SK-N-SH (cell line): ENCODE measurements around the gene EBNA1BP2. TPM values are rescaled to one million over a fixed set of nuclear protein-coding genes. Genes with fewer than 3 reads are reported as not detected.

Source experiments
- CTCF ChIA-PET: fragments of 300-600, 350-600 bp; formaldehyde crosslinking; extraction: SDS; loops from one replicate; lab custom pipeline; 2021; lab: Yijun Ruan, JAX
- POLR2A ChIA-PET: fragments of 350-600 bp; sonication (Branson Sonifier 250); formaldehyde crosslinking; extraction: SDS; loops from one replicate; lab custom pipeline; 2020; ENCODE audit warnings: antibody characterized with exemption, inconsistent platforms; lab: Yijun Ruan, JAX
- DNase-seq: peaks from one replicate; pipeline ENCODE4 v3.0.0; 2012
- H2AFZ ChIP-seq: fragments of 200-600 bp; sonication (generic); 2 replicates; pipeline ENCODE4 v1.8.1; 2016; ENCODE audit warnings: antibody characterized with exemption, mild to moderate bottlenecking, low read depth
- H3F3A ChIP-seq: fragments of 200-600 bp; sonication (generic); replicated peaks from 2 replicates; pipeline ENCODE3; 2016; ENCODE audit warnings: antibody characterized with exemption, mild to moderate bottlenecking; ENCODE audit not compliant: insufficient read depth
- H3K27ac ChIP-seq, 2 experiments: fragments of 200-500 bp in 1 of 2; fragments of 200-600 bp in 1 of 2; sonication (Bioruptor generic) in 1 of 2; sonication (generic), shearing (Covaris generic) in 1 of 2; 2 replicates each; pipeline versions ENCODE4 v1.5.1 to v1.6.1; 2014 to 2016; ENCODE audit warnings: low read depth in 2 of 2, inconsistent platforms in 1 of 2, low read length in 1 of 2, mild to moderate bottlenecking in 1 of 2, mixed read lengths in 1 of 2
- H3K27me3 ChIP-seq: fragments of 200-600 bp; sonication (generic), shearing (Covaris generic); 2 replicates; pipeline ENCODE4 v1.6.1; 2016; ENCODE audit warnings: mixed run types; ENCODE audit not compliant: insufficient read depth
- H3K36me3 ChIP-seq, 2 experiments: fragments of 200-500 bp in 1 of 2; fragments of 200-600 bp in 1 of 2; sonication (Bioruptor generic) in 1 of 2; sonication (generic) in 1 of 2; replicated peaks in 1 of 2; 2 replicates each; pipeline versions ENCODE3 to v1.5.1; 2014 to 2016; ENCODE audit warnings: low read length in 1 of 2, mild to moderate bottlenecking in 1 of 2; ENCODE audit not compliant: insufficient read depth in 2 of 2, control insufficient read depth in 1 of 2
- H3K4me1 ChIP-seq, 2 experiments: fragments of 200-500 bp in 1 of 2; fragments of 200-600 bp in 1 of 2; sonication (Bioruptor generic) in 1 of 2; sonication (generic), shearing (Covaris generic) in 1 of 2; 2 replicates each; pipeline versions ENCODE4 v1.5.1 to v1.6.1; 2014 to 2016; ENCODE audit warnings: low read depth in 1 of 2, low read length in 1 of 2, mixed run types in 1 of 2; ENCODE audit not compliant: insufficient read depth in 2 of 2, control insufficient read depth in 1 of 2
- H3K4me2 ChIP-seq: fragments of 200-600 bp; sonication (generic), shearing (Covaris generic); 2 replicates; pipeline ENCODE4 v1.6.1; 2017; ENCODE audit warnings: mixed run types
- H3K4me3 ChIP-seq, 2 experiments: fragments of 200-500 bp in 1 of 2; fragments of 200-600 bp in 1 of 2; sonication (Bioruptor generic) in 1 of 2; sonication (generic), shearing (Covaris generic) in 1 of 2; 2 replicates each; pipeline versions ENCODE4 v1.5.1 to v1.8.1; 2014 to 2016; ENCODE audit warnings: low read depth in 2 of 2, inconsistent platforms in 1 of 2, low read length in 1 of 2, mild to moderate bottlenecking in 1 of 2, mixed read lengths in 1 of 2, moderate library complexity in 1 of 2
- H3K79me2 ChIP-seq: fragments of 200-600 bp; sonication (generic); 2 replicates; pipeline ENCODE4 v1.8.1; 2017; ENCODE audit warnings: mild to moderate bottlenecking; ENCODE audit not compliant: insufficient read depth
- H3K9ac ChIP-seq: fragments of 200-600 bp; sonication (generic); 2 replicates; pipeline ENCODE4 v1.6.1; 2017; ENCODE audit warnings: mixed run types
- H3K9me2 ChIP-seq: fragments of 200-600 bp; sonication (generic); 2 replicates; pipeline ENCODE4 v1.6.1; 2017; ENCODE audit warnings: mixed run types
- H3K9me3 ChIP-seq: fragments of 200-600 bp; sonication (generic); 2 replicates; pipeline ENCODE4 v1.6.1; 2017; ENCODE audit warnings: mixed run types, mild to moderate bottlenecking, moderate library complexity
- H4K20me1 ChIP-seq: fragments of 200-600 bp; sonication (generic); 2 replicates; pipeline ENCODE4 v1.6.1; 2017; ENCODE audit warnings: mild to moderate bottlenecking, mixed run types; ENCODE audit not compliant: insufficient read depth
- CHD2 ChIP-seq: fragments of 150-350 bp; IDR thresholded peaks from 2 replicates; pipeline ENCODE4 v1.6.1; 2018; ENCODE audit warnings: low read length; ENCODE audit not compliant: partially characterized antibody
- CTCF ChIP-seq: fragments of 200-600 bp; sonication (generic); IDR thresholded peaks from 2 replicates; pipeline ENCODE4 v1.6.1; 2017; ENCODE audit warnings: antibody characterized with exemption, mild to moderate bottlenecking, moderate library complexity
- ELF1 ChIP-seq: IDR thresholded peaks from 2 replicates; pipeline ENCODE4 v1.4.0; 2012
- EZH2phosphoT487 ChIP-seq: fragments of 200-600 bp; sonication (generic); IDR thresholded peaks from 2 replicates; pipeline ENCODE4 v1.6.1; 2017; ENCODE audit warnings: low read depth, mixed run types, mild to moderate bottlenecking, antibody characterized with exemption, moderate library complexity, borderline replicate concordance
- FOXJ3 ChIP-seq: sonication (generic); formaldehyde crosslinking; IDR thresholded peaks from 2 replicates; pipeline ENCODE4 v1.5.1; 2020; ENCODE audit warnings: mild to moderate bottlenecking, missing genetic modification reagents
- FOXM1 ChIP-seq: IDR thresholded peaks from 2 replicates; pipeline ENCODE4 v1.4.0; 2012; ENCODE audit warnings: low read depth, mild to moderate bottlenecking
- GATA2 ChIP-seq: sonication (generic); formaldehyde crosslinking; IDR thresholded peaks from 2 replicates; pipeline ENCODE4 v1.5.0; 2020; ENCODE audit warnings: mild to moderate bottlenecking, missing genetic modification reagents
- MXI1 ChIP-seq: IDR thresholded peaks from 2 replicates; pipeline ENCODE4 v1.6.1; 2012; ENCODE audit warnings: mild to moderate bottlenecking, low read depth, low read length, improper control_type of control experiment
- NFIC ChIP-seq: IDR thresholded peaks from 2 replicates; pipeline ENCODE4 v1.4.0; 2012; ENCODE audit warnings: borderline replicate concordance
- NRF1 ChIP-seq: IDR thresholded peaks from 2 replicates; pipeline ENCODE4 v1.6.1; 2012; ENCODE audit warnings: low read depth, mild to moderate bottlenecking, low read length
- PBX3 ChIP-seq: IDR thresholded peaks from 2 replicates; pipeline ENCODE4; 2012
- RAD21 ChIP-seq: IDR thresholded peaks from 2 replicates; pipeline ENCODE4 v1.6.1; 2012; ENCODE audit warnings: mild to moderate bottlenecking, low read length
- RXRA ChIP-seq: IDR thresholded peaks from 2 replicates; pipeline ENCODE4 v1.4.0; 2012; ENCODE audit warnings: low read depth, mild to moderate bottlenecking, borderline replicate concordance
- SIN3A ChIP-seq: IDR thresholded peaks from 2 replicates; pipeline ENCODE4 v1.6.1; 2012; ENCODE audit warnings: low read depth, mild to moderate bottlenecking, low read length, moderate library complexity, borderline replicate concordance
- TAF1 ChIP-seq: IDR thresholded peaks from 2 replicates; pipeline ENCODE4 v1.6.1; 2012; ENCODE audit warnings: low read depth, mild to moderate bottlenecking, low read length, moderate library complexity, borderline replicate concordance
- TEAD4 ChIP-seq: IDR thresholded peaks from 2 replicates; pipeline ENCODE4 v1.4.0; 2012; ENCODE audit warnings: mild to moderate bottlenecking, borderline replicate concordance; ENCODE audit not compliant: insufficient read depth
- WGBS: methylation state at CpG from one replicate; pipeline ENCODE4 v1.1.6; 2017; ENCODE audit warnings: low lambda C conversion rate; 5-methylcytosine and 5-hydroxymethylcytosine counted together
- polyA plus RNA-seq, 3 experiments: library from polyadenylated mRNA; depleted of rRNA; stranded (reverse); fragments of >200 nt; gene quantifications; 2 replicates each; pipeline ENCODE4 v1.2.3, GENCODE V29; 2012
- TF ChIP-seq, protein P1 (sequence below): fragments of 150-350 bp; IDR thresholded peaks from 2 replicates; pipeline ENCODE4 v1.6.1; 2017; ENCODE audit warnings: antibody characterized with exemption, low read length, low read depth, borderline replicate concordance
- TF ChIP-seq, protein P2 (sequence below): IDR thresholded peaks from 2 replicates; pipeline ENCODE4 v1.6.1; 2012; ENCODE audit warnings: mild to moderate bottlenecking, low read depth, low read length, moderate library complexity
- TF ChIP-seq, protein P3 (sequence below): IDR thresholded peaks from 2 replicates; pipeline ENCODE4 v1.4.0; 2012; ENCODE audit warnings: low read depth

EBNA1BP2 gene
- polyA plus RNA-seq, 1 of the 3 experiments (the other 2 are of a cell fraction), result 146 TPM

- TF ChIP-seq PBX3, result no peak
- TF ChIP-seq, protein P1, sequence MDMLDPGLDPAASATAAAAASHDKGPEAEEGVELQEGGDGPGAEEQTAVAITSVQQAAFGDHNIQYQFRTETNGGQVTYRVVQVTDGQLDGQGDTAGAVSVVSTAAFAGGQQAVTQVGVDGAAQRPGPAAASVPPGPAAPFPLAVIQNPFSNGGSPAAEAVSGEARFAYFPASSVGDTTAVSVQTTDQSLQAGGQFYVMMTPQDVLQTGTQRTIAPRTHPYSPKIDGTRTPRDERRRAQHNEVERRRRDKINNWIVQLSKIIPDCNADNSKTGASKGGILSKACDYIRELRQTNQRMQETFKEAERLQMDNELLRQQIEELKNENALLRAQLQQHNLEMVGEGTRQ, result no peak
- Histone ChIP-seq H3K9me2 (no peaks in the 10 kb centered on the region), H3K4me2 (no peak overlapping the region), H3K4me3 (no peak overlapping the region), H2AFZ (no peak overlapping the region), H3K27ac (no peak overlapping the region), H3K4me1 (peaks cover 3 to 4% of the 10 kb centered on the region in 2 experiments; a peak in 1 of 4 replicates), H3K9ac (no peak overlapping the region), H3F3A (peaks cover 6% of the 10 kb centered on the region), H3K9me3 (no peaks in the 10 kb centered on the region), H3K79me2 (no peaks in the 10 kb centered on the region), H3K27me3 (peaks cover 4% of the 10 kb centered on the region; the same call in 1 of the 2 replicates), H4K20me1 (no peaks in the 10 kb centered on the region), H3K36me3 (no peaks in the 10 kb centered on the region)
- ChIA-PET CTCF (no interaction called here), POLR2A (no interaction called here)
- WGBS, result 67% methylated on average over 5 of the region's 5 CpGs
- DNase-seq, result no peak
Measured at GRCh38 chr1:43149889-43150288, 22.2 kb downstream of the EBNA1BP2 start.

GRCh38 chr1:43147625-43148327, 24.3 kb downstream of the EBNA1BP2 start:
- H3K27ac ChIP-seq, result no peak overlapping the region
- H4K20me1 ChIP-seq, result no peaks in the 10 kb centered on the region
- H2AFZ ChIP-seq, result peak overlapping the region; percentile 94
- no peaks in the 10 kb centered on the region for H3K36me3 ChIP-seq
- H3K4me3 ChIP-seq, result peak overlapping the region; percentile 63 to 69
- H3K4me2 ChIP-seq, result peak overlapping the region; percentile 93
- peak overlapping the region; percentile 31; the same call in 1 of the 2 replicates for H3K9ac ChIP-seq
- ChIA-PET CTCF (interaction anchor here (1.6 kb wide), 1 partner anchor 74 kb away, joined by 4 read pairs; no protein-coding TSS in a partner anchor), POLR2A (interaction anchor here (1.3 kb wide), 1 partner anchor 23 kb away, joined by 3 read pairs; no protein-coding TSS in a partner anchor)
- no peaks in the 10 kb centered on the region for H3K9me2 ChIP-seq
- peaks cover 3 to 4% of the 10 kb centered on the region in 2 experiments; a peak in 1 of 4 replicates for H3K4me1 ChIP-seq
- no peaks in the 10 kb centered on the region for H3K9me3 ChIP-seq
- peak; percentile 91 for DNase-seq
- 11% methylated on average over 18 of the region's 47 CpGs for WGBS
- no peaks in the 10 kb centered on the region for H3K79me2 ChIP-seq
- H3K27me3 ChIP-seq, result peaks cover 6% of the 10 kb centered on the region; the same call in 1 of the 2 replicates
- H3F3A ChIP-seq, result peaks cover 6% of the 10 kb centered on the region
- TF ChIP-seq CHD2 (no peak), RAD21 (no peak), FOXM1 (peak; percentile 85; the same call in 1 of the 2 replicates), RXRA (no peak), NRF1 (no peak), FOXJ3 (CRISPR knock-in tag) (no peak), TAF1 (no peak), CTCF (no peak), TEAD4 (no peak), ELF1 (no peak), EZH2phosphoT487 (no peak), NFIC (no peak), MXI1 (peak; percentile 100), GATA2 (no peak), SIN3A (peak; percentile 97)
- TF ChIP-seq, protein P2, sequence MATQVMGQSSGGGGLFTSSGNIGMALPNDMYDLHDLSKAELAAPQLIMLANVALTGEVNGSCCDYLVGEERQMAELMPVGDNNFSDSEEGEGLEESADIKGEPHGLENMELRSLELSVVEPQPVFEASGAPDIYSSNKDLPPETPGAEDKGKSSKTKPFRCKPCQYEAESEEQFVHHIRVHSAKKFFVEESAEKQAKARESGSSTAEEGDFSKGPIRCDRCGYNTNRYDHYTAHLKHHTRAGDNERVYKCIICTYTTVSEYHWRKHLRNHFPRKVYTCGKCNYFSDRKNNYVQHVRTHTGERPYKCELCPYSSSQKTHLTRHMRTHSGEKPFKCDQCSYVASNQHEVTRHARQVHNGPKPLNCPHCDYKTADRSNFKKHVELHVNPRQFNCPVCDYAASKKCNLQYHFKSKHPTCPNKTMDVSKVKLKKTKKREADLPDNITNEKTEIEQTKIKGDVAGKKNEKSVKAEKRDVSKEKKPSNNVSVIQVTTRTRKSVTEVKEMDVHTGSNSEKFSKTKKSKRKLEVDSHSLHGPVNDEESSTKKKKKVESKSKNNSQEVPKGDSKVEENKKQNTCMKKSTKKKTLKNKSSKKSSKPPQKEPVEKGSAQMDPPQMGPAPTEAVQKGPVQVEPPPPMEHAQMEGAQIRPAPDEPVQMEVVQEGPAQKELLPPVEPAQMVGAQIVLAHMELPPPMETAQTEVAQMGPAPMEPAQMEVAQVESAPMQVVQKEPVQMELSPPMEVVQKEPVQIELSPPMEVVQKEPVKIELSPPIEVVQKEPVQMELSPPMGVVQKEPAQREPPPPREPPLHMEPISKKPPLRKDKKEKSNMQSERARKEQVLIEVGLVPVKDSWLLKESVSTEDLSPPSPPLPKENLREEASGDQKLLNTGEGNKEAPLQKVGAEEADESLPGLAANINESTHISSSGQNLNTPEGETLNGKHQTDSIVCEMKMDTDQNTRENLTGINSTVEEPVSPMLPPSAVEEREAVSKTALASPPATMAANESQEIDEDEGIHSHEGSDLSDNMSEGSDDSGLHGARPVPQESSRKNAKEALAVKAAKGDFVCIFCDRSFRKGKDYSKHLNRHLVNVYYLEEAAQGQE, result no peak
- TF ChIP-seq, protein P3, sequence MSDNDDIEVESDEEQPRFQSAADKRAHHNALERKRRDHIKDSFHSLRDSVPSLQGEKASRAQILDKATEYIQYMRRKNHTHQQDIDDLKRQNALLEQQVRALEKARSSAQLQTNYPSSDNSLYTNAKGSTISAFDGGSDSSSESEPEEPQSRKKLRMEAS, result 0 out of 2 replicates have a peak, but pooled peaks have one; percentile 18
